Measurements from ENCODE around the gene OLFM1. TPM values are rescaled to one million over a fixed set of nuclear protein-coding genes. Genes with fewer than 3 reads are reported as not detected.

OLFM1 gene
- 1 to 10 TPM; 7.6 to 9.7 TPM for total RNA-seq

DNA sequence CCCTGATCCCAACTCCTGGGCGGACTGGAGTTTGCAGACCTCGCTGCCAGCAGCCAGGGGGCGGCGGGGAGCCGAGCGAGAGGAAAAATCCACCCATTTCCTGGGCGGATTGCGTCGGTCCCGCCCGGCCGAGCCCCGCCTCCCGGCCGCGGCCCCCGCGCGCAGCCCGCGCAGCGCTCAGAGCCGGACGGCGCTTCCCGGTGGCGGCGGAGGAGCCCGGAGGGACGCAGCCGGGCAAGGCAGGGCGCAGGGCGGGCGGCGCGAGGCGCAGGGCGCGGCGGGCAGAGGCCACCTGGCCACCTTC, at the start of gene OLFM1:
TSS of gene OLFM1 (plus strand) at position 180 of the 304 bp plus-strand sequence. CDS start 322 bp downstream, outside the sequence.
- peak; percentile 83 to 89 for TF ChIP-seq CTCF (IDR thresholded peaks at IDR 0.05)
- peaks cover 3 to 4% of the 10 kb centered on the region in 2 donors for H3K27me3 ChIP-seq
- no peaks in the 10 kb centered on the region for H3K9me3 ChIP-seq
- DNase-seq (ENCODE audit: low spot score), result peak; percentile 79
- H3K36me3 ChIP-seq, result no peaks in the 10 kb centered on the region
- H3K4me3 ChIP-seq, result peak within 1 kb of the TSS; percentile 35 to 57
- H3K27ac ChIP-seq, result peak within 1 kb of the TSS in 1 of 2 donors; percentile 36
- H3K4me1 ChIP-seq, result peaks cover 0 to 30% of the 10 kb centered on the region in 2 donors

GRCh38 chr9:135038331-135038730, 49.1 kb upstream of the OLFM1 start:
- no peaks in the 10 kb centered on the region for H3K27me3 ChIP-seq
- no peak for DNase-seq (ENCODE audit: low spot score)
- TF ChIP-seq CTCF (IDR thresholded peaks at IDR 0.05), result no peak

GRCh38 chr9:135038826-135039225, 48.6 kb upstream of the OLFM1 start:
- no peaks in the 10 kb centered on the region for H3K27me3 ChIP-seq
- H3K36me3 ChIP-seq, result no peaks in the 10 kb centered on the region
- H3K4me3 ChIP-seq, result no peak overlapping the region
- H3K9me3 ChIP-seq, result no peaks in the 10 kb centered on the region
- H3K27ac ChIP-seq, result no peak overlapping the region
- H3K4me1 ChIP-seq, result no peaks in the 10 kb centered on the region
- no peak for DNase-seq (ENCODE audit: low spot score)
- no peak for TF ChIP-seq CTCF (IDR thresholded peaks at IDR 0.05)

More at GRCh38 chr9:135038331-135038730, 49.1 kb upstream of the OLFM1 start:
- no peak overlapping the region for H3K27ac ChIP-seq
- H3K4me1 ChIP-seq, result no peaks in the 10 kb centered on the region
- H3K9me3 ChIP-seq, result no peaks in the 10 kb centered on the region
- no peaks in the 10 kb centered on the region for H3K36me3 ChIP-seq
- H3K4me3 ChIP-seq, result no peak overlapping the region

GRCh38 chr9:135039266-135039870, 48.1 kb upstream of the OLFM1 start:
- no peaks in the 10 kb centered on the region for H3K4me1 ChIP-seq
- H3K27me3 ChIP-seq, result no peaks in the 10 kb centered on the region
- no peaks in the 10 kb centered on the region for H3K36me3 ChIP-seq
- no peak overlapping the region for H3K4me3 ChIP-seq
- H3K9me3 ChIP-seq, result no peaks in the 10 kb centered on the region
- DNase-seq (ENCODE audit: low spot score), result no peak
- no peak for TF ChIP-seq CTCF (IDR thresholded peaks at IDR 0.05)
- H3K27ac ChIP-seq, result no peak overlapping the region

DNA sequence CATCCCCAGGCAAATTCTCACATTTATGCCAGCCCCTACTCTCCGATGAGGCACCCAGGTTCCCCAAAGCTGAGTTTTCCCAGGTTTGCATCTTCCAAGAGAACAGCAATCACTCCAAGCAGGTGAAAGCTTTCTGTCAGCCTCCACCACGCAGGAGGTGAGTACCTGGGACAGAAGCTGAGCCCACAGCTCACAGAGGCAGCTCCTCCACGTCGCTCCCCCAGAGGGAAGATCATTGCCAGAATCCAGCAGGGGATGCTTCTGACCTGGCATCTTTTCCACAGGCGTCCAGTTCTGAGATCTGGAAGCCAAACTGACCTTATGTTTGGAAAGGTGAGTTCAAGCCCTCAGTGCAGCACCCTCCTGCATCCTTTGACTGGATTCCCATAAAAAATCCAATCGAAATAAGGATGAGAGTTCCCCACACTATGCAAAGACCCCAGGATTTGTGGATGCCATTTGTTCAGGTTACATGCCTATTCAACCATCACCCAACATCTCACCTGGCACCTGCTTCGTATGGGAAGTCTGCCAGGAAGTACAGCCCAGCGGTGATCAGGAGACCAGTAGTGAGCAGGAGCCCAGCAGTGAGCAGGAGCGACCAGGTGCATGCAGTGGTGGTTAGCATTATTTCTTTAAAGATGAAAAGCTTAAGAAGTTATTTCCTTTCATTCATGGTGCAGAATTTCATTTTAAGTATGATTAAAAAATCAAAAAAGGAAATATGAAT, 47.4 kb upstream of the OLFM1 start:
- no peaks in the 10 kb centered on the region for H3K4me1 ChIP-seq
- H3K27me3 ChIP-seq, result no peaks in the 10 kb centered on the region
- no peak overlapping the region for H3K4me3 ChIP-seq
- no peak for DNase-seq (ENCODE audit: low spot score)
- no peak overlapping the region for H3K27ac ChIP-seq
- no peaks in the 10 kb centered on the region for H3K36me3 ChIP-seq
- TF ChIP-seq CTCF (IDR thresholded peaks at IDR 0.05), result no peak
- H3K9me3 ChIP-seq, result no peaks in the 10 kb centered on the region

Measured in right atrium auricular region (tissue), 2 donors.